ENCODE data around the gene LRFN3.
"Not testable (repeated sequence)": the region's sequence is repeated elsewhere in the genome, so short reads cannot be mapped to it uniquely, and the experiment has no call there.

LRFN3 gene, protein sequence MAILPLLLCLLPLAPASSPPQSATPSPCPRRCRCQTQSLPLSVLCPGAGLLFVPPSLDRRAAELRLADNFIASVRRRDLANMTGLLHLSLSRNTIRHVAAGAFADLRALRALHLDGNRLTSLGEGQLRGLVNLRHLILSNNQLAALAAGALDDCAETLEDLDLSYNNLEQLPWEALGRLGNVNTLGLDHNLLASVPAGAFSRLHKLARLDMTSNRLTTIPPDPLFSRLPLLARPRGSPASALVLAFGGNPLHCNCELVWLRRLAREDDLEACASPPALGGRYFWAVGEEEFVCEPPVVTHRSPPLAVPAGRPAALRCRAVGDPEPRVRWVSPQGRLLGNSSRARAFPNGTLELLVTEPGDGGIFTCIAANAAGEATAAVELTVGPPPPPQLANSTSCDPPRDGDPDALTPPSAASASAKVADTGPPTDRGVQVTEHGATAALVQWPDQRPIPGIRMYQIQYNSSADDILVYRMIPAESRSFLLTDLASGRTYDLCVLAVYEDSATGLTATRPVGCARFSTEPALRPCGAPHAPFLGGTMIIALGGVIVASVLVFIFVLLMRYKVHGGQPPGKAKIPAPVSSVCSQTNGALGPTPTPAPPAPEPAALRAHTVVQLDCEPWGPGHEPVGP

DNA sequence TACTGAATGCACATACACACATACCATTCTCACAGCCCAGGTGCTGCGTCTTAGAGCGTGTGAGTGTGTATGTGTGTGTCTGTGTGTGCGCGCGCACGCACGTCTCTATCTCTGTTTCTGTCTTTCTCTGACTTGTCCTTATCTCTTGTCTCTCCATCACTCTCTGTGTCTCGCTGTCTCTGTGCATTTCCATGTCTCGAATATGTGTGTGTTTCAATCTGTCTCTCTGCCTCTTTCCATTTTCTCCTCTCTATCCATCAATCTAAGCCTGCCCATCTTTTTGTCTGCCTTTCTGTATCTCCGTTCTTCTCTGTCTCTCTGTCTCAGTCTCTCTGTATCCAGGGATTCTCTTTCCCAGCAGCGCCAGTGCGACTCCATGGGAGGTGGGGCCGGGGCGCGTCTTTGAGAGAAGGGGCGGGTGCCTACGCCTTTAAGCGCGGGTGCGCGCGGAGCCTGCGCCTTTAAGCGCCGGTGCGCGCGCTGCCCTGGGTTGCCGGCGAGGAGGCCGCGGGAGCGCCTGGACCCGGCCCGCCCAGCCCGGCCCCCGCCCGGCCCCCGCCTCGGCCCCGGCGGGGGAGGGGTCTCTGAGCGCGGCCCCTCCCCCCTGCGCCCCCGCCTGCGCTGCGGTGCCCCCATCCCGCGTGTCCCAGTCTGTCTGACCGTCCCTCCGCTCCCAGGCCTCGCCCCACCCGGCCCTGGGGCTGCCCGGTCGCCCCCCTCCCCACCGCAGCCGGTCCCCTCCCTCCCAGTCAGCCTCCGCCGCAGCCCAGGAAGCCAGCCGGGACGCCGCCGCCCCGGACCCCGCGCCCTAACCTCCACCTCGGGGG lies at the start of gene LRFN3:
LRFN3 (plus strand) TSS at position 464 of the 827 bp plus-strand sequence. CDS start 3,052 bp downstream, outside the sequence.
- DNase-seq: peak; percentile 42

GRCh38 chr19:35887197-35887596 lies 49.0 kb upstream of the LRFN3 start:
- no peak for DNase-seq

- no peak for DNase-seq
These were observed 47.8 kb upstream of the LRFN3 start for GRCh38 chr19:35888398-35888797.

DNA sequence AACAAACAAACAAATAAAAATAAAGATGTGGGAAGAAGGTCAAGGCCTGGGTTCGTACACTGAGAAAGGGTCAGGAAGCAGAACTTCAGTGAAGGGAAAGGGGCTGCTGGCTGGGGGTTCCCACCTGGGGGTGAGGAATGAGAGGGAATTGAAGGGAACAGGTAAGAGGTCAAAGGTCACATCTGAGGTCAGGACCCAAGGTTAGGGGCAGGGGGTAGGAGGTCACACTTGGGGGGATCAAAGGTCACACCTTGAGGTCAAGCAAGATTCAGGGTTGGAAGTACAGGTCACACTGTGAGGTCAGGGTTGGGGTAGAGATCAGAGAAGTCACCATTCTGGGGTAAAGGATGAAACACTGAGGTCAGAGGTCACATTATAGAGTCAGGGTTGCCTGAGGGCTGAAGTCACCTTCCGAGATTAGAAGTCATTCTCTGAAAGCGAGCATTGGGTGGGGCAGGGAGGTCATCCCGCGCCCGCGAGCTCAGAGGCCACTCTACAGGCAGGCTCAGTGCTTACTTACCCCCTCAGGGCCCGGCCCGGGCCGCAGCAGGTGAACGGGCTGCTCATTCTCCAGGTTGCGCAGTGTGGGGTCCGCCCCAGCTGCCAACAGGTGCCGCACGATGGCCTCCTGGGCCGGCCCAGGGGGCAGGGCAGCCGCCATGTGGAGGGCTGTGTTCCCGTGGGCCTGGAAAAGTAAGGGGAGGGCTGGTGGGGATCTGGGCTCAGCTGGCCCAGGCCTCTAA lies 46.6 kb upstream of the LRFN3 start:
- no peak for DNase-seq

DNA sequence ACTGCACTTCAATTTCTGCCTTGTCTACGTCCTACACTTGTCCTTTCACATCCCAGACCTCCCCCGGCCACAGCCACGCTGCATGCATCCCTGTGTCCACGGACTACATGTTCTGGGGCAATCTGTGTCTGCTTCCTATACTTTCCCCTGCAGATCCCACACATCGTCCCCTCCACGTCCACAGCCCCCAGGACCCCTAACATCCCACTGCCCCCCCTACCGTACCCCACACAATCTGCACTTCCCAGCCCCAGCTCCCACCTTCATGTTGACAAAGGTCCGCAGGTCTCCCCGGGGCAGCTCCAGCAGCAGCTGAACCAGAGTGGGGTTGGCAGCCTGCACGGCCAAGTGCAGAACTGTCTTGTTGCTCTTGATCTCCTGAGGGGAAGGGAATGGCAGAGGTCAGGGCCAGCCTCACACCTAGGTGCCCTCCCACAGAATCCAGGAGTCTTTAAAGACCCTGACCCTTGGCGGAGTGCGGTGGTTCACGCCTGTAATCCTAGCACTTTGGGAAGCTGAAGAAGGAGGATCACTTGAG lies 46.0 kb upstream of the LRFN3 start:
- DNase-seq: no peak

GRCh38 chr19:35891819-35892218 lies 44.4 kb upstream of the LRFN3 start:
- not testable (repeated sequence) for DNase-seq

GRCh38 chr19:35894342-35894741 lies 41.8 kb upstream of the LRFN3 start:
- no peak for DNase-seq

DNA sequence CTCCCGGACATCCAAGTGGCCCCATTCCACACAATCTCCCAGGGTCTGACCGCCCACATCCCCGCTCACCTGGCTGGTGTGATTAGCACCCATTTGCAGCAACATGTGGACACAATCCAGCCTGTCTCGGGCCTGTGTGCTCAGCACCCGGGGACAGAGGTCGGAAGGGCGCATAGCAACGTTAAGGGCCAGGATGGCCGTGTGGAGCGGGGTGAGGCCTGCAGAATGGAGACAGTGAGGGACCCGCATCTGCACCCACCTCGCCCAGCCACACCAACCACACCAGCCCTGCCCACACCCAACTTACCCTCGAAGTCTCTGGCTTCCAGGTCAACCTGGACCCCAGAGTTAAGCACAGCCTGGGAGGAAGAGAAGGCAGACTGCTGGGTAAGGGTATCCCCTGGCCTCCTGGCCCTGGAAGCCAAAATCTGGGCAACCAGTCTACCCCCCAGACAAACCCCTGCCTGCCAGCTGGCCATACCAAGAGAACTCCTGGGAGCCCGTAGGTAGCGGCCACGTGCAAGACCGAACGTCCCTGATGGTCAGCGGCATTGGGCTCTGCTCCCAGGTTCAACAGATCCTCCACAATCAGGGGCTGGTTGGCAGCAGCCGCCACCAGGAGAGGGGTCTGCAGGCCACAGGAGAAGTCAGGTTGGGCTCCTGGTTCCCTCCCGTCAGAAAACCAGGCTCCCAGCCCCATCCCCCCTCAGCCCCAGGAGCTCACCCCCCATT lies 40.1 kb upstream of the LRFN3 start:
- no peak for DNase-seq

DNA sequence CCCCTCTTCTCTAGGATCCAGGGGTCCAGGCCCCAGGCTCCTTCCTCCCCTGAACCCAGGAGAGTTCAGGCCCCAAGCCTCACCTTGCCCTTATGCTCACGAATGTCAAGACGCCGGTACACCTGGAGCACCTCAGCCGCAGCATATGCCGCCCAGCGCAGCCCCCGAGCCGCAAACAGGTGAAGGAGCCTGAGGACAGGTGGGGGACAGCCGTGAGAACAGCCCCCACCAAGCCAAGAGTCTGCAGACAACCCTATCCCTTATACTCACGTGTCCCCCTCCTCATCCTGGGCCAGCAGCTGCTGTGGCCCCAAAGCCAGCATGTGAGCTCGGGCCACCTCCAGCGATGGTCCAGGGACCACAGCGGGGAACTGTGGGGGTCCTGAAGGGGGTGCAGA lies 39.5 kb upstream of the LRFN3 start:
- DNase-seq: no peak

DNA sequence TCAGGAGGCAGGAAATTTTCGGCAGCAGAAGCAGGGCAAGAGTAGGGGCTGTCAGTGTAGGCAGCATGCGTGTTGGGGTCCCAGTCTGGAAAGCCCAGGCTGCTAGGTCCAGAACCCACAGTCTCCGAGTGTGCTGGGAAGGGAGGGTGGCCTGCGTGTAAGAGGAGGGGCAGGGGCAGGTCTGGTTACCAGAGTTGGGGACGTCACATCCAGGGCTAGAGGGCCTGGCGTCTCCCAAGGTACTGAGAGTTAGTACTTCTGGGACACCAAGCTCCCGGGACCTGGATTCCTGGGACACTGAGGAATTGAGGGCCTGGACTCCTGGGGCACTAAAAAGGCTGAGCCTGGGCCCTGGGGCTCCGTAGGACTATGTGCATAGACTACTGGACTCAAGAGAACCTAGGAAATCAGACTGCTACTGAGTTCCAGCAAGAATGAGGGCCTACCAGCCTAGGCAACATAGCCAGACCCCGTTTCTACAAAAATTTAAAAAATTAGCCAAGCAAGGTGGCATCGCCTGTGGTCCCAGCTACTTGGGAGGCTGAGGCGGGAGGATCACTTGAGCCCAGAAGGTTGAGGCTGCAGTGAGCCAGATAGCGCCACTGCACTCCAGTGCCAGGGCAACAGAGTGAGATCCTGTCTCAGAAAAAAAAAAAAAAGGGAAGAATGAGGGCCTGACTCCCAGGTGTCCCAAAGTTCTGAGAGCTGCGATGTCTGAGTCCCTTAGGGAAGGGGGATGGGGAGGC lies 38.3 kb upstream of the LRFN3 start:
- no peak for DNase-seq

- DNase-seq: no peak
These were observed 37.7 kb upstream of the LRFN3 start for GRCh38 chr19:35898499-35898809.

GRCh38 chr19:35899547-35900214 lies 36.5 kb upstream of the LRFN3 start:
- peak; percentile 82 for DNase-seq

DNA sequence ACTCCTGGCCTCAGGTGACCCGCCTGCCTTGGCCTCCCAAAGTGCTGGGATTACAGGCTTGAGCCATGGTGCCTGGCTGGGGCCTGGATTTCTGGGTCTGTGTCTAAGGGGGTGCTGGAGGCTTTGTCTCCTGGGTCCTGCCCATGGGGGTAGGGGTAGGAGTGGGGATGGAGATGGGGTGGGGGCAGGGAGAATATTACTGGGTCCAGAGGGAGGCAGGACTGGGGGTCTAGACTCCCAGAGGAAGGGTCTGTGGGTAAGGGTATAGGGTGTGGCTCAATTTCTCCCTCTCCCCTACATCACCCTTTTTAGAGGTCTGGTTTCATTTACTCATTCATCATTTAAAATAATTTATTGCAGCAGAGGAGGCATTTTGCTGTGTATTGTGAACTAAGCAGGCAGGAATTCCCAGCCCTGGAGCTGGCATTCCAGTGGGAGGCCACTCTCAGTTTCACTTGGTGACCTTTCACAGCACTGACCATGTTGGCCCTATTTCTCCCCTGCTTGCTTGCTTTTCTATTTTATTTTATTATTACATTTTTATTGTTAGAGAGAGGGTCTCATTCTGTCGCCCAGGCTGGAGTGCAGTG lies 35.0 kb upstream of the LRFN3 start:
- no peak for DNase-seq

DNA sequence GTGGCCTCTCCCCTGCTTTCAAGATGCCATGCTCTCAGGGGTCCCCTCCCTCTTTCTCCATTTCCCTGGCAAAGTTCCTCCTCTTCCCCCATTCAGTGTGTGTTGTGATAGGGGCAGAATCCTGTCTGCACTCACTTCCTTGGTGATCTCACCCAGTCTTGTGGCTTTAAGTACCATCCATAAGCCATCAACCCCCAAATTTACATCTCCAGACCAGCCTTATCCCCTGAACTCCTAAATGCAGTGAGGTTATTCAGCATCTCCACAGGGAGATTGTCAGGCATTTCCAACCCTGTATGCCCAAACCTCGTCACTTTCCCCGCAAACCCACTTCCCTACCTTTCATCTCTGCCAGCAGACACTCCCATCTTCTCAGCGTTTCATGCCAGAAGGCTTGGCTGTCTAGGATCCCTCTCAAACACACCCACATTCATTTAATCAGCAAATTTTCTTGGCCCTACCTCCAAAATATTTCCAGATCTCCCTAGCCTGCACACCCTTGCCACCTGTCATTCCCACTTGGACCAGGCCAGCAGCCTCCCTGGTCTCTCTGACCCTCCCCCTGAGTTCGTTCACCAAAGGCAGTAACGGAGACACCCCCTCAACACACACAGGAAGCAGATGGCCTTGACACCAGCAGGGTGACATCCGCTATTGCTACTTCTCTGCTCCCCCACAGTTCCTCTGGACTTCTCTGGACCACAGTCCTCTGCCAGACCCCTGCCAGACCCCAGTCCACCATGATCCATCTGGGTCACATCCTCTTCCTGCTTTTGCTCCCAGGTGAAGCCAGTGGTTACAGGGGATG lies 34.1 kb upstream of the LRFN3 start, which contains the start of gene HCST:
HCST (plus strand) TSS at position 676 of the 808 bp plus-strand sequence; CDS start at position 741, 65 bp downstream.
- no peak for DNase-seq

DNA sequence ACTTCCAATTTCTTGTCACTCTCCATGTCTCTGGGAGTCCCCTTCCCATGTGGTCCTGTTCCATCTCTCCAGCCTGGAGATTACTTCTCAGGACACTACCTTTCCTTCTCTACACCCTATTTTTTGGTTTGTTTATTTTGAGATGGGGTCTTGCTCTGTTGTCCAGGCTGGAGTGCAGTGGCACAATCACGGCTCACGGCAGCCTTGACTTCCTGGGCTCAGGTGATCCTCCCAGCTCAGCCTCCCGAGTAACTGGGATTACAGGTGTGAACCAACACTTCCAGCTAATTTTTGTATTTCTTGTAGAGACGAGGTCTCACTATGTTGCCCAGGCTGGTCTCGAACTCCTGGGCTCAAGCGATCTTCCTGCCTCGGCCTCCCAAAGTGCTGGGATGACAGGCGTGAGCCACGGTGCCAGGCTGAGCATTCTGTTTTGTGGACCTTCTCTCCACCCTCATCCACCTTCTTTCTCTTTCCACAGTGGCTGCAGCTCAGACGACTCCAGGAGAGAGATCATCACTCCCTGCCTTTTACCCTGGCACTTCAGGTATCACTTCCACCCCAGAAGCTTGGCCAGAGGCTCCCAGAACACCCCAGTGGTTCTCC lies 33.2 kb upstream of the LRFN3 start:
- no peak for DNase-seq

GRCh38 chr19:35903550-35904179 lies 32.5 kb upstream of the LRFN3 start:
- peak; percentile 90 for DNase-seq

GRCh38 chr19:35904311-35905068 lies 31.7 kb upstream of the LRFN3 start:
- DNase-seq: no peak

Measured in activated T-cell treated with anti-CD3 and anti-CD28 coated beads for 4 hours (primary cell).